Gastrocnemius medialis (tissue), 4 donors: ENCODE results near the gene LRRC3.

Experiments used
- POLR2A ChIP-seq, 2 donors: fragments of 450-650 bp; IDR thresholded peaks; one replicate each; pipeline ENCODE4 v1.6.1; 2017; ENCODE audit warnings: antibody characterized with exemption in 2 of 2, mild to moderate bottlenecking in 2 of 2, moderate library complexity in 2 of 2
- TF ChIP-seq, protein P1 (sequence below), 5 experiments: fragments of 450-650 bp in 3 of 5; fragments of 200-600 bp in 2 of 5; sonication (generic) in 2 of 5; IDR thresholded peaks in 4 of 5; conservative IDR thresholded peaks in 1 of 5; 1 replicate in 4 of 5; 2 replicates in 1 of 5; pipeline ENCODE4 v1.5.1; 2016 to 2019; ENCODE audit warnings: antibody characterized with exemption in 5 of 5, mild to moderate bottlenecking in 3 of 5, moderate library complexity in 3 of 5

DNA sequence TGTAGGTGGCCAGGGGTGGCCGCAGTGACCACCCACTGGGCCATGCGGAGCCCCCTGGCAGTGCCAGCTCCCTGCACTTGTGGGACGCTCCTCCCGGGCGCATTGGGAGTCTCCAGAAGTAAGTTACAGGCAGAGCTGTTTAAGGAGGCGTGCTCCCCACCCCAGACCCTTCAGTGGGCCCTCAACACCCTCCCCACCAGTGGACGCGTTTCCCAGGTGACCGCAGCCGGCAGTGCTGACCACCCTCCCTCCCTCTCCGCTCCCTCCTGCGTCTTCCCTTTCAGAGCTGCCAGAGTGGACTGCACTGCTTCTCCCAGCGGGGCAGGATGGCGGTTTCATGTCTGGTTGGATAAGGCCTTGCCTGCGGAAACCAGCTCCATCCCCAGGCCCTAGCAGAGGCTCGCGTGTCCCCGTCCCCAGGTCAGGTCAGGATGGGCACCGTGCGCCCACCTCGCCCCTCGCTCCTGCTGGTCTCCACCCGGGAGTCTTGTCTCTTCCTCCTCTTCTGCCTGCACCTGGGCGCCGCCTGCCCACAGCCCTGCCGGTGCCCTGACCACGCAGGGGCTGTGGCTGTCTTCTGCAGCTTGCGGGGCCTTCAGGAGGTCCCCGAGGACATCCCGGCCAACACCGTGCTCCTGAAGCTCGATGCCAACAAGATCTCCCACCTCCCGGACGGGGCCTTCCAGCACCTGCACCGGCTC is 1.1 kb downstream of the LRRC3 start:
- TF ChIP-seq, protein P1, sequence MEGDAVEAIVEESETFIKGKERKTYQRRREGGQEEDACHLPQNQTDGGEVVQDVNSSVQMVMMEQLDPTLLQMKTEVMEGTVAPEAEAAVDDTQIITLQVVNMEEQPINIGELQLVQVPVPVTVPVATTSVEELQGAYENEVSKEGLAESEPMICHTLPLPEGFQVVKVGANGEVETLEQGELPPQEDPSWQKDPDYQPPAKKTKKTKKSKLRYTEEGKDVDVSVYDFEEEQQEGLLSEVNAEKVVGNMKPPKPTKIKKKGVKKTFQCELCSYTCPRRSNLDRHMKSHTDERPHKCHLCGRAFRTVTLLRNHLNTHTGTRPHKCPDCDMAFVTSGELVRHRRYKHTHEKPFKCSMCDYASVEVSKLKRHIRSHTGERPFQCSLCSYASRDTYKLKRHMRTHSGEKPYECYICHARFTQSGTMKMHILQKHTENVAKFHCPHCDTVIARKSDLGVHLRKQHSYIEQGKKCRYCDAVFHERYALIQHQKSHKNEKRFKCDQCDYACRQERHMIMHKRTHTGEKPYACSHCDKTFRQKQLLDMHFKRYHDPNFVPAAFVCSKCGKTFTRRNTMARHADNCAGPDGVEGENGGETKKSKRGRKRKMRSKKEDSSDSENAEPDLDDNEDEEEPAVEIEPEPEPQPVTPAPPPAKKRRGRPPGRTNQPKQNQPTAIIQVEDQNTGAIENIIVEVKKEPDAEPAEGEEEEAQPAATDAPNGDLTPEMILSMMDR (IDR thresholded peaks at IDR 0.05 in 4 of 5, conservative IDR thresholded peaks at IDR 0.05 in 1 of 5): no peak
- TF ChIP-seq POLR2A (IDR thresholded peaks at IDR 0.05): no peak
